Measurements from ENCODE around the gene PTPRR.

Gene PTPRR

DNA sequence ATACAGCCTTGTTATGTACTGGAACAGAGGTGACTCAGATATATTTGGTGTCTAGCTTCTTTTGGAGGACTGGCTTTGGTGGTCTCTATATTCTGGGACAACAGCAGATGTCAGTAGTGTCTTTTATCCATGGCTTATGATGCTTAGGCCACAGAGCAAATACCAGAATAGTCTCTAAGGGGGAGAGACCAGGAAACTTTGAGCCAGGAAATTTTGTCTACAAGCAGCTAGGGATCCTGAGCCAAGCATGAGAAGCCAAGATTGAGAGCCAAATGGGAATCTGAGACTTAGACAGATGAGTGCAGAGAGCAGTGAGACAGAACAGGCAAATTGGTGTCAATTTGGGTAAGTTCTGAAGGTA lies 28.4 kb upstream of the PTPRR start:
- Histone ChIP-seq H3K27ac (no peak overlapping the region), H3K4me1 (ENCODE audit: control insufficient read depth in 1 of 2, insufficient read depth in 1 of 2, low read depth in 1 of 2, low read length in 1 of 2) (no peaks in the 10 kb centered on the region), H3K36me3 (no peaks in the 10 kb centered on the region), H3K27me3 (no peaks in the 10 kb centered on the region), H3K4me3 (ENCODE audit: low read depth in 1 of 2, low read length in 1 of 2) (no peak overlapping the region), H3K9me3 (no peaks in the 10 kb centered on the region)
- TF ChIP-seq, protein P1, sequence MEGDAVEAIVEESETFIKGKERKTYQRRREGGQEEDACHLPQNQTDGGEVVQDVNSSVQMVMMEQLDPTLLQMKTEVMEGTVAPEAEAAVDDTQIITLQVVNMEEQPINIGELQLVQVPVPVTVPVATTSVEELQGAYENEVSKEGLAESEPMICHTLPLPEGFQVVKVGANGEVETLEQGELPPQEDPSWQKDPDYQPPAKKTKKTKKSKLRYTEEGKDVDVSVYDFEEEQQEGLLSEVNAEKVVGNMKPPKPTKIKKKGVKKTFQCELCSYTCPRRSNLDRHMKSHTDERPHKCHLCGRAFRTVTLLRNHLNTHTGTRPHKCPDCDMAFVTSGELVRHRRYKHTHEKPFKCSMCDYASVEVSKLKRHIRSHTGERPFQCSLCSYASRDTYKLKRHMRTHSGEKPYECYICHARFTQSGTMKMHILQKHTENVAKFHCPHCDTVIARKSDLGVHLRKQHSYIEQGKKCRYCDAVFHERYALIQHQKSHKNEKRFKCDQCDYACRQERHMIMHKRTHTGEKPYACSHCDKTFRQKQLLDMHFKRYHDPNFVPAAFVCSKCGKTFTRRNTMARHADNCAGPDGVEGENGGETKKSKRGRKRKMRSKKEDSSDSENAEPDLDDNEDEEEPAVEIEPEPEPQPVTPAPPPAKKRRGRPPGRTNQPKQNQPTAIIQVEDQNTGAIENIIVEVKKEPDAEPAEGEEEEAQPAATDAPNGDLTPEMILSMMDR (IDR thresholded peaks at IDR 0.05): no peak

DNA sequence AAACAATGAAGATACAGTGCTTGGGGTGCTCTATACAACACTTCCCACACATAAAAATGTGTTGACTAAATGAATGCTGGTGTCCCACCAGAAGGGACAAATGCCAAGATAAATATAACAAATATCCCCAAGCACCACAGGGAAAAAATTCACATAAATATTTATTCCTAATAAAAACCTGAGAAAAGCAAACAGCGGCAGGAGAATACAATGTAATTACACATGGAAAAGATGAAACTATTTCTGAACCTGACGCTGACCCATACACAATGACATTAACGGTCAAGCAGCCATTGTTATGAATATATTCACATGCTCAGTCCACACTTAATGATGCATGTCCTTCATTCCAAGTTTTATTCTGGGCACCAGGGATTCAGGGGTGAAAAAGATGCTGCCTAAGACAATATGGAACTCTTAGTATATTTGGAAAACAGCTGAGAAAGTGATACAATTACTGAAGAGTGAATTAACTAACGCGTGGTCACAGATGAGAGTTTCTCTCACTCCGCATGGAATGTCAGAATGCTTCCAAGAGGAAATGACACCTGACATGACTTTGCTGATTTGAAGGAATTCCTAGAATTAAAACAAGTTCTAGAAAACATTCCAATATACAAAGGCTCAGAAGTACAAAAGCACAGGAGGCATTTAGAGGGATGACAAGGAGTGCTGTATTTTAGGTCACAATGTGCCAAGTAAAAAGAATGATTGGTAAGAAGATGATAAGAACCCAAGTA lies 27.9 kb upstream of the PTPRR start:
- no peak overlapping the region for H3K27ac ChIP-seq
- H3K9me3 ChIP-seq: no peaks in the 10 kb centered on the region
- H3K4me1 ChIP-seq (ENCODE audit: control insufficient read depth in 1 of 2, insufficient read depth in 1 of 2, low read depth in 1 of 2, low read length in 1 of 2): no peaks in the 10 kb centered on the region
- TF ChIP-seq, protein P1 (IDR thresholded peaks at IDR 0.05): no peak
- H3K27me3 ChIP-seq: no peaks in the 10 kb centered on the region
- no peaks in the 10 kb centered on the region for H3K36me3 ChIP-seq
- no peak overlapping the region for H3K4me3 ChIP-seq (ENCODE audit: low read depth in 1 of 2, low read length in 1 of 2)

GRCh38 chr12:70936203-70936813 lies 15.8 kb upstream of the PTPRR start:
- H3K36me3 ChIP-seq: no peaks in the 10 kb centered on the region
- no peaks in the 10 kb centered on the region for H3K27me3 ChIP-seq
- no peaks in the 10 kb centered on the region for H3K4me1 ChIP-seq (ENCODE audit: control insufficient read depth in 1 of 2, insufficient read depth in 1 of 2, low read depth in 1 of 2, low read length in 1 of 2)
- no peak overlapping the region for H3K4me3 ChIP-seq (ENCODE audit: low read depth in 1 of 2, low read length in 1 of 2)
- H3K9me3 ChIP-seq: no peaks in the 10 kb centered on the region
- TF ChIP-seq, protein P1 (IDR thresholded peaks at IDR 0.05): no peak
- H3K27ac ChIP-seq: no peak overlapping the region

DNA sequence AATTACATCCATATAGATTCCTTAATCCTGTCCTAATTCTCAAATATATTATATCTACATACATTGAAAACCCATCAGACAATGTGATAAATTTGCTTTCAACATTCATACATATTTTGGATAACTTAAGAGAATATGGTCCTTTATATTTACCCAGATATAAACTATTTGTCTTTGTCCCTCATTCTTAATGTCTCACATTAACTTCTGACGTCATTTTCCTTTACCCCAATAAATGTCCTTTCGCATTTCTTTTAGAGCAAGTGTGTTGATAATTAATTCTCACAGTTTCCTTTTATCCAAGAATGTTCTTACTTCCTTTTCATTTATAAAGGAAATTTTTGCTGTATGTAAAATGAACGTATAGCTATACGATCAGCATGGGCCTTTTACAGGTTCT lies 12.6 kb upstream of the PTPRR start:
- Histone ChIP-seq H3K4me1 (ENCODE audit: control insufficient read depth in 1 of 2, insufficient read depth in 1 of 2, low read depth in 1 of 2, low read length in 1 of 2) (no peaks in the 10 kb centered on the region), H3K27ac (no peak overlapping the region), H3K27me3 (no peaks in the 10 kb centered on the region), H3K36me3 (no peaks in the 10 kb centered on the region), H3K4me3 (ENCODE audit: low read depth in 1 of 2, low read length in 1 of 2) (no peak overlapping the region), H3K9me3 (no peaks in the 10 kb centered on the region)
- TF ChIP-seq, protein P1 (IDR thresholded peaks at IDR 0.05): no peak

- H3K27me3 ChIP-seq: no peaks in the 10 kb centered on the region
- TF ChIP-seq, protein P1 (IDR thresholded peaks at IDR 0.05): no peak
- H3K9me3 ChIP-seq: no peaks in the 10 kb centered on the region
- no peaks in the 10 kb centered on the region for H3K4me1 ChIP-seq (ENCODE audit: control insufficient read depth in 1 of 2, insufficient read depth in 1 of 2, low read depth in 1 of 2, low read length in 1 of 2)
- no peak overlapping the region for H3K27ac ChIP-seq
- no peaks in the 10 kb centered on the region for H3K36me3 ChIP-seq
- H3K4me3 ChIP-seq (ENCODE audit: low read depth in 1 of 2, low read length in 1 of 2): no peak overlapping the region
Measured at GRCh38 chr12:70929029-70929428, 8.5 kb upstream of the PTPRR start.
